CD4-positive, alpha-beta T cell treated with Interleukin-17A for 4 hours (primary cell): ENCODE data around the gene ZFP62.
"Not testable (repeated sequence)": the region's sequence is repeated elsewhere in the genome, so short reads cannot be mapped to it uniquely, and the experiment has no call there.

Source experiments
- DNase-seq: peaks from one replicate; pipeline ENCODE4 v3.0.0-alpha.2; 2020; ENCODE audit warnings: mixed read lengths

ZFP62 gene

DNA sequence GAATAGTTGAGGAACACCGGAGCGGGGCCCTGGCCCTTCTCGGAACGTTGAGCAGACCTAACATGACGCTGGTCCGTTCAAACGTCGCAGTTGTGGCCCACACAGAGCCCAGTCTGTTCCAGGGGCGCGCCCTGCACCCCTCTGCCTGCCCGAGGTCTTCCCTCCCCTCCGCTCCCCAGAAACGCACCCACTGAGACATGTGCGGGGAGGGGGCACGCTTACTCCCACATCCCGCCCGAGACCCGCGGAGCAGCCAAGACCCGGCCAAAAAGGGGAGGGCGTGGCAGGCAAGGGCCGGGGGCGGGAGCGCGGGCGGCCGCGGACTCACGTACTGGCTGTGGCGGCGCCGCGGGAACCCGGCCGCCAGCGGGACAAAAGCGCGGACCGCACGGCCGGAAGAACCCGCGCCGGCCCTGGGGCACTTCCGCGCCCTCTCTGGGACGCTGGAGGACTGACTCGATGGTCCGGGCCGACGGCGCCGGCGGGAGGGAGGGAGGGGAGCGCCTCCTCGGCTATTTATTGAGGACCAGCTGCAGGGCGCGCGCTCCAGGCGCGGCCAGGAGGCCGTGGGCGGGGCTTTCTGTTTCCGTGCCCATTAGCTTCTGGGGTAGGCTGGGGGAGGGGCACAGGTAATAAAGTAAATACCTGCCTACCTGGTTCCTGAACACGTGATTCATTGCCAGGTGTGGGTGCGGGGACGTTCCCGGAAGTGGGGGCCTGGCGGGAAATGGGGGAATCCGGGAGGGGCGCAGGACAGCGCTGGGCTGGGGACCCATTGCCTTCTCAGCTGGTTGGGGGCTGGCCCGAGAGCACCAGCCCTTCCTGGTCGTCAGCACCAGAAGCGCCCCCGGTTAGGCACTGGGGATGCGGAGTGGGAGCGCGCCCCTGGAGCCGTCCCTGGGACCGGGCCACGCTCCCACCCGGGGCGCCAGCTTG is at the start of gene ZFP62:
TSS of gene ZFP62 (minus strand) at position 390 of the 936 bp plus-strand sequence. CDS start at position 333, 57 bp downstream.
- peak; percentile 90 for DNase-seq

- DNase-seq = no peak
Measured at GRCh38 chr5:180910735-180911134, 49.7 kb upstream of the ZFP62 start.

DNA sequence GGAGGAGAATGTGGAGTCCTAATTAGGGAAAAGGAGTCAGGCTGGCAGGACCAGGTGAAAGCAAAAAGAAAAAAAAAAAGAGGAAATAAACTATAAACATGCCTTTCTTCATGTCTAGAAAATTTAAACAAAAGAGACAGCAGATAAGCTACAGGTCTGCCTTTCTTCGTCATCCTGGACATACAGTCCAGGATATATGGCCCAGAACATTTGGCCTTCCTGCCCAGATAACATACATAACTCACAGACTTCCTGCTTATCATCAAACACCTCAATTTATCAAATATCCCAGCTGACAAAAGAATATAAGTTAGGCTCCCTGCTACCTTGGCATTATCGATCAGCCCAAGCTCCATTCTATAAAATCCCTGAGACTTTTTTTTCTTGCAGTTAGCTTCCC is 49.1 kb upstream of the ZFP62 start:
- DNase-seq = no peak

DNA sequence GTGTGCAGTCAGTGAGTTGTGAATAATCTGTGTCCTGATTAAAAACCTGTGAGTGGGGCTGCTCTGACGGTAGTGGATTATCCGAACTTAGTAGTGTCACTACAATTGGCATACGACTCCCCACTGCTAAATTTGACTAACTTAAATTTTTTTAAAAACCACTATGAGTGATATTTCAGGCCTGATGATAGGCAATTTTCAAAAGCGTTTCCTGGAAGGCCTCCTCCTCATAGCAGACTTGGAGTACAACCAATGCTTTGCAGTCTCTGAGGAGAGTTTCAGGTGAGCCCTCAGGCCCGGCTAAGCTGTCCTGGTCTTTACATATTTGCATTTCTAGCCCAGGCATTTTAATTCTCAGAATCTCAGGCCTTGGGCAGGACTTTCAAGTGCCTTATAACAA is 48.7 kb upstream of the ZFP62 start:
- DNase-seq = no peak

- no peak for DNase-seq
Measured at GRCh38 chr5:180908998-180909731, 48.1 kb upstream of the ZFP62 start.

DNA sequence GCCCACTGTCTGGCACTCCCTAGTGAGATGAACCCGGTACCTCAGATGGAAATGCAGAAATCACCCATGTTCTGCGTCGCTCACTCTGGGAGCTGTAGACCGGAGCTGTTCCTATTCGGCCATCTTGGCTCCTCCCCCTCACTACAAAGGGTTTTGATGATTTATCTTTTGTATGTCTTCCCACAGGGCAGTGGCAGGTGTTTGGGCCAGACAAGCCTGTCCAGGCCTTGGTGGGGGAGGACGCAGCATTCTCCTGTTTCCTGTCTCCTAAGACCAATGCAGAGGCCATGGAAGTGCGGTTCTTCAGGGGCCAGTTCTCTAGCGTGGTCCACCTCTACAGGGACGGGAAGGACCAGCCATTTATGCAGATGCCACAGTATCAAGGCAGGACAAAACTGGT is 47.3 kb upstream of the ZFP62 start:
- DNase-seq = no peak

- no peak for DNase-seq
Measured at GRCh38 chr5:180901319-180902009, 40.4 kb upstream of the ZFP62 start.

GRCh38 chr5:180900178-180900577 is 39.1 kb upstream of the ZFP62 start:
- DNase-seq = no peak

DNA sequence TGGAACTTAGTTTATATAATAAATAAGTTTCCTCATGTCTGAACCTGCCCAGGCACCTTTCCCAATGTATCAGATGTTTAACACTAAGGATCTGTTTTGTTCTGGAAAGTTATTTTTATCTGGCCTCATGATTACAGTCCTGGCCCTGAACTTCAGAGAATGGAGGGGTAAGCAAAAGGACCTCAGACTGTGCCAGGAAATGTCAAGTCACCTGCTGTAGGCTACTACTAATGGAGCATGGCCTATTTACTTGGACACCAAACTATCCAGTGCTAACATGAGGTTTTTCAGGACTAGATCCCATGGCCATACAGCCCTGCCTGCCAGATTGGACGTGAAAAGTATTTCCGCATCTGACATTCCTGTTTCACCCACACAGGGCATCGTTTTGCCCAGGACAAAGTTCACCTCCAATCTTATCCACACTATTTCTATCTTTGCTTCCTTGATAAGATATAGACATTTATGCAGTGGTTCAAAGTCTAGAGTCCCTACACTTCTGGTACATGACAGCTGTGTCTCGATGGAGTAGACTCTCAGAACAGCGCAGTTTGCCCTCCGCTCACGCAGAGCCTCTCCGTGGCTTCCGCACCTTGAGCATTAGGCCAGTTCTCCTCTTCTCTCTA is 37.7 kb upstream of the ZFP62 start, which contains the start of gene BTNL8:
TSS of gene BTNL8 (plus strand) at position 539 of the 626 bp plus-strand sequence. CDS start 152 bp downstream, outside the sequence.
- DNase-seq = no peak

DNA sequence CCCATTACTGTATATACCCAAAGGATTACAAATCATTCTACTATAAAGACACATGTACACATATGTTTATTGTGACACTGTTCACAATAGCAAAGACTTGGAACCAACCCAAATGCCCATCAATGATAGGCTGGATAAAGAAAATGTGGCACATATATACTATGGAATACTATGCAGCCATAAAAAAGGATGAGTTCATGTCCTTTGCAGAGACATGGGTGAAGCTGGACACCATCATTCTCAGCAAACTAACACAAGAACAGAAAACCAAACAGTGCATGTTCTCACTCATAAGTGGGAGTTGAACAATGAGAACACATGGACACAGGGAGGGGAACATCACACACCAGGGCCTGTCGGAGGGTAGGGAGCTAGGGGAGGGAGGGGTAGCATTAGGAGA is 34.3 kb upstream of the ZFP62 start:
- DNase-seq = not testable (repeated sequence)

DNA sequence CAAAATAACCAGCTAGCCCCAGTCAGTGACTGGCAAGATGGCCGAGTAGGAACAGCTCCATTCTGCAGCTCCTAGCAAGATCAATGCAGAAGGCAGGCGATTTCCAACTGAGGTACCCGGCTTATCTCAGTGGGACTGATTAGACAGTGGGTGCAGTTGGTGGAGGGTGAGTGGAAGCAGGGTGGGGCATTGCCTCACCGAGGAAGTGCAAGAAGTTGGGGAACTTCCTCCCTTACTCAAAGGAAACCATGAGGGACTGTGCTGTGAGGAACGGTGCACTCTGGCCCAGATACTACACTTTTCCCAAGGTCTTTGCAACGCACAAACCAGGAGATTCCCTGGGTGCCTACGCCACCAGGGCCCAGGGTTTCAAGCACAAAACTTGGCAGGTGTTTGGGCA is 28.3 kb upstream of the ZFP62 start:
- no peak for DNase-seq

- DNase-seq = not testable (repeated sequence)
Measured at GRCh38 chr5:180885845-180886529, 24.9 kb upstream of the ZFP62 start.

DNA sequence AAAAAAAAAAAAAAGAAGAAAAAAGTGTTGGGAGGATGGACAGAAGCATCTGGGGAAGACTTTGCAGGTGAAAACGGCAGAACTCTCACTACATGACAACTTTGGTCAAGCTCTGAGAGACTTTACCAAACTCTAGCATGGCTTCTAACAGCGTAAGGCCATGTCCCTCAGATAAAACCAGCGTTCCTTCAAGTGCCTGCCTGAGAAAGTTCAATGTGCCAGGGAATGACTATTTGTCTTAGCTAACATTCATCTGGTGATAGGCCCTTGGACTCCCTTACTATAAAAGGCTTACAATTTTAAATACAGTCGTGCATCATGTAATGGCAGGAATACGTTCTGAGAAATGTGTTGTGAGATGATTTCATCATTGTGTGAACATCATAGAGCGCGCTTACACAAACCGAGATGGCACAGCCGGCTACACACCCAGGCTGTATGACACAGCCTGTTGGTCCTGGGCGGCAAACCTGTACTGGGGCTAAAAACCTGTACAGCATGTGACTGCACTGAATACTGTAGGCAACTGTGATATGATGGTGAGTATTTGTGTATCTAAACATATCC is 14.9 kb upstream of the ZFP62 start:
- DNase-seq = no peak

DNA sequence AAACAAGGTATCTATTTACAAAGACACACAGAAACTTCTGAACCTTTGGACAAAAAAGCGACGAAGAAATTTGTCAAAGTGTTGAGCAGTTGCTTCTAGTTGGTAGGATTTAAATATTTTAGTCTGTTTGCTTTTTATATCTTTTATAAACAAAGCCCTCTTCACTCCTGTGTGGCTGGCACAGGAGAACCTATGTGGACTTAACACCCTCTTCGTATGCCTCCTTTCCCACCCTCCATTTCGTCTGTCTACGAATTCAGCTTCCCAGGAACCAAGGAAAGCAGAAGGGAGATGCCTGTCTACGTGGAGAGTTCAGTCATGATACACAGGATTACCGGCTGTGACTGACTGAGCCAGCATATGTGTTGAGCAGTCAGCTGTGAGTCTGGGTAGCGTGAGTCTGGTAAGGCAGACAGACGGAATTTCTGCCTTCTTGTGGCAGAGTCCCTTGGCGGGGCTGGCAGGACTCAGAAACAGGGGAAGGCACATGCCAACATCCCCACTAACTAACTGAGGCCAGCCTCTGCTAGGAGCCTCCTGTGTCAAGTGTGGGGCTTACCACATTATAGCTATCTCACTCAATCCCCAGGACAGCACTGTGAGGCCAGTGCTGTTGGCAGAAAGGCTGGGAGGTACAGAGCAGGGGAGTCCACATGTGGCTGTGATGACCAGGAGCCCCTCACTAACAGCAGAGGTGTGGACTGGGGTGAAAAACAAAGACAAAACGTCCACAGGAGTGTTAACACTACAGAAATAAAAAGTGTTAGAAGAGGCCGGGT is 13.9 kb upstream of the ZFP62 start:
- no peak for DNase-seq

DNA sequence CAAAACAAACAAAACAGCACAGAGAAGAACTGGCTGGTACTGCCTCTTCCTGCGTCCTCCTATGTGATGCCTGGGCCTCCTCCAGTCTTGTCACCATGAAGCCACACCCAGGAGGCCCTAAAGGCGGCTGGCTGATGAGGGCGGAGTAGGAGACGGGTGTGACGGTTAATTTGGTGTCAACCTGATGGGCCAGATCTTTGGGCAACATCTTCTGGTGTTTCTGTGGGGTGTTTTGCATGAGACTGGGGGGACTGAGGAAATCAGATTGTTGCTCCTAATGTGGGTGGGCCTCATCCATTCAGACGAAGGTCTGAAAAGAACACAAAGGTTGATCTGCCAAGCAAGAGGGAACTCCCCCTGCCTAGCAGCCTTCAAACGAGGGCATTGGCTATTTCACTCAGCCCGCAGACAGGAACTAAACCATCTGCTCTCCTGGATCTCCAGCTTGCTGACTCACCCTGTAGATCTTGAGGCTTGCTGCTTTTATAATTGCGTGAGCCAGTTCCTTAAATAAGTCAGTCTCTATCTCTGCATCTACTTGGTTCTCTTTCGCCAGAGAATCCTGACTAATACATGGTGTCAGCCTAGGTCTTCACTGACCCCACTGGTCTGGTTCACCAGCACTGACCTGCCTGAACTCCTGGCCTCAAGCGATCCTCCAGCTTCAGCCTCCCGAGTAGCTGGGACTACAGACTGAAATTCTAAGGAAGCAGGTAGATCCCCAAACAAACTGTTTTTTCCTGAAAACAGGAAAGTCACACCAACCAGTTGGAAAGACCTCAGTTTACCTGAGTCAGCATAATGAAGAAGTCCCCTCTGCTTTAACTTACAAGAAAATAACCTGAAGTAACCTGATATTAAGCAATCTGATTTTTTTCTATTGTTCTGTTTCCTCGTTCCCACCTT is 12.8 kb upstream of the ZFP62 start:
- peak; percentile 12 for DNase-seq

DNA sequence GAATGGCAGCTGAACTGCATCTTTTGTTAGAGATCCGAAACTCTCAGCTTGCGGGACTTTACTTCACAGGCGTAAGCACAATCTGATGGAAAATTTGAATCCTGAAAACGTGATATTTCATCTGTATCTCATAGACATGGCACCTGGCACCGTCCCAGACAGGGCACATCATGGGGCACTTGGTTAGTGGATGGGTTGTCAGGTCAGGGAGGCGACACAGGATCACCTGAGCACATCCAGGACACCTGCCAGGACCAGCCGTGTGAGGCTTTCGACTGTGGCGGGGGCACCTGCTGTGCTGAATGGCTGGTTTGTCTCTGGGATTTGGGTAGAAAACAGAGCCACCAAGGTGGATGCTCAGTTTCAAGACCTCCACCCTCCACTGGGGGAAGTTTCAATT is 11.3 kb upstream of the ZFP62 start:
- DNase-seq = no peak

DNA sequence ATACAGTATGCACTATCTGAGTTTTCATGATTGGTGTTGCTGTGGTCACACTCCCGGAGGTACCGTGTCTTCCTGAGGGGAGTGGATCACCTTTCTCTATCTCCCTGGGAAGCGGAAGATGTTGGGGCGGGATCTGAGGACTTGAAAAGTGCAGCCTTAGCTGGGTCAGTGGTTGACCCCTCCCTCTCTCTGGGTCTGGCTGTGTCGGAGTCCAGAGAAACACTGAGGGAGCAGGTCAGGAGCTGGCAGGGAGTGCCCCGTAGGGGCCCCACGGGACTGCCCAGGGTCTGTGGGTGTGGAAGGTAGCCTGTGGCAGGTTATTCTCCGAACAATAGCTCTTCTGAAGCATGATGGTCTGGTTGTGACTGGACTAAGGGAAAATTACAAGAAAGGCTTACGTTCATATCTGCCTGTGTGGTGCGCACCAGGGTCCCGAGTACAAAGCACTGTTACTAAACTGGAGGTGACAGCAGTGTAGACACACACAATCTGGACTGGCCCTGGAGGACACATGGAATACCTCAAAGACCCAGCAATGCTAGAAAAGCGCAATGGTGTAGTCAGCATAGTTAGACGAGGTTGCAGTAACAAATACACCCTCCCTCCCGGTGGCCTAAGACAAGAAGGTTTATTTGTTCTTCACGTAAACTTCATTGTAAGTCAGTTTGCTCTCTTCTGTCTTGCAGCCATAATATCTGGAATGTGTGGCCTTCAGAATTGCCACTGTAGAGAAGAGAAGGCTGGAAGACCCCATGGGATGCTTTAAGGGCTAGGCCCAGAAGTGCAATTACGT is 9.4 kb upstream of the ZFP62 start:
- no peak for DNase-seq

DNA sequence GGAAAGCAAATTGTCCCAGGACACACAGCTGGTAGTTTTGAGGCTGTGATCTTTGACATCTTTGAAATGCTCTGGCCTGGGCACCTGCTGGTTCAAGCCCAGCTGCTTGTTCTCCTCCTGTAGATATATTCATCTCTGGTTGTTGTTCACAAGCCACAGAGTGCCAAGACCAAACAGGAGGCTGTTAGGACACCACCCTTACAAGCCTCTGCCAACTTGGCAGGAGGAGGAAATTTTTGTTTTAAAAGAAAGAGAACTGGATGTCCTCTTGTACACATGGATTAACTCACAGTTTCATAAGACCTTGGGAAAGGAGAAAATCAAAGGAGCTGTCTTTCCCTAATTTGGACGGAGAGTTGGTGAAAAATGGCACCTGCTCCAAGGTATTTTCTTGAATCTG is 8.5 kb upstream of the ZFP62 start:
- DNase-seq = no peak

GRCh38 chr5:180868960-180869359 is 7.9 kb upstream of the ZFP62 start:
- DNase-seq = peak; percentile 78
